ENCODE data around the gene SIX3.

SIX3 gene

DNA sequence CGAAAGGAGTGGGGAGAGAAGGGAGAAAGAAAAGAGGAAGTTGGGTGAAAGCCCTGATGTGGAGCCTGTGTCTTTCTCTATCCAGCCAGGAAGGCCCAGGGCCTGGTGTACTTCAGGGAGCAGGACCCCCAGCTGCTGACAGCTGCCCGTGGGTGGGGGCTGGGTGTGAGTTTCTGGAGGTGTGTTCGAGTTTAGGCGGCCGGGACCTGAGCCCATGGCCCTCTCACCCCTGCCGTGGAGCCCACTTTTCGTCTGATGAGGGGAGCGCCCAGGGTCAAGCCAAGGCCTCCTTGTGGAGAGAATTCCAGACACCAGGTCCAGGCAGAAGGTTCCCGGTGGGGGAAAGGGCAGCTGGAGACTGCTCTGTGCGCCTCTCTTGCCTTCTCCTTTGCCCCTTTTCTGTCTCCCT, 2.2 kb downstream of the SIX3 start:
- TF ChIP-seq POLR2A (IDR thresholded peaks at IDR 0.05; ENCODE audit: low read depth, low read length): no peak
- DNase-seq (ENCODE audit: insufficient read length, low spot score): no peak
- no peak for FAIRE-seq

DNA sequence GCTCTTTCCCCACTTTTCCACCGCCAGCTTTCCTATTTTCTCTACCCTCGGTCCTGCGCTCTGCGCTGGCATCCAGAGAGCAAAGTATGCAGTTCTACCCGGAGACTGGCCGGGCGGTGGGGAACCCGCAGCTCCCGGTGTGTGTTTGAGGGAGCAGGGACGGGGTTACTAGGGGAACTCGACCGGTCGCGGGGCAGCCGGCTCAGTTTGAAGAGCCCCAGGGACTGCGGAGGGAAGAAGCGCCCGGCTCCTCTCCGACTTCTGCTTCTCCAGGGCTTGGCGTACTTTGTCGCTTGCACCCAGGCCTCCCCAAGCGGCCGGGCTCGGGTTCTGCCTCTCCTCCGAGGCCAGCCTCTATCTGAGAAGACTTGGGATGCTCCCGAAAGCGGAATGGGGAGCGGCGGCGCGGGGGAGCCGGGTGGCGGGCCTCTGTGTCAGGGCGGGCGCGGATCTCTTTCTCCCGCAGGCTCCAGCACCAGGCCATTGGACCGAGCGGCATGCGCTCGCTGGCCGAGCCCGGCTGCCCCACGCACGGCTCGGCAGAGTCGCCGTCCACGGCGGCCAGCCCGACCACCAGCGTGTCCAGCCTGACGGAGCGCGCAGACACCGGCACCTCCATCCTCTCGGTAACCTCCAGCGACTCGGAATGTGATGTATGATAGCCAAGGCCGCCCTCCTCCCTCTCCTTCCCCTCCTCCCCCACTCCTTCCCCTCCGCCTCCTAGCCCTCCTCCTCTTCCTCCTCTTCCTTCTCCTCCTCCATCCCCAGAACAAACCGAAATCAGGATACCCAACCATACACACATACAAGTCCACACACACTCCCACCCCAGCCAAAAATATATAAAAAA, 2.8 kb downstream of the SIX3 start:
- DNase-seq (ENCODE audit: insufficient read length, low spot score) (no peak), FAIRE-seq (no peak)
- no peak for TF ChIP-seq POLR2A (IDR thresholded peaks at IDR 0.05; ENCODE audit: low read depth, low read length)

DNA sequence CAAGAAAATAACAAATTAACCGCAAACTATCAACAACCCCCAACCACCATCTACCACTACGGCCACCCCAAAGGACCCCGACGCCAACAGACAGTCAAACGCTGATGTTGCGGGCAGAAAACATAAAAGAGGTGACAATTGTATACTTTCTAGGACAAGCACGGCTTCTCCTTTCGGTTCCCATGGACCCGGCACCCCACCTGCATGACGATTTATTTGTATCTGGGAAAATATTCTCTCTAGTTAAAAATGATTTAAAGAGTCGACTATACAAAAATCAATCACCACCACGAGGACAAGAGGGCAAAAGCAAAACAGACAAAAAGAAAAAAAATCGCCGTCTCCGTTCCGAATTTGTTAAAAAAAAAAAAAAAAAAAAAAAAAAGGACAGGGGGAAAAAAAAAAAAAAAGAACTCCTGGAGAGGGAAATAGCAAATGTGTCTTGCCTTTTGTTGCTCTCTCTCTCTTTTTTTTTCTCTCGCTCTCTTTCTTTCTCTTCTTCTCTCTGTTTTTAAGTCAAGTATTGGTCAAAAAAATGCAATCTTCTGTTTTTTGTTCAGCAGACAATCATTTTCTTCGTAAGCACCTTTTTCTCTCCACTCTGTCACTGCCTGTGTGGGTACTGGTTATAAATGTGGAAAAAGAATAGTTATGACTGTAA, 3.6 kb downstream of the SIX3 start:
- no peak for DNase-seq (ENCODE audit: insufficient read length, low spot score)
- TF ChIP-seq POLR2A (IDR thresholded peaks at IDR 0.05; ENCODE audit: low read depth, low read length): no peak
- no peak for FAIRE-seq

DNA sequence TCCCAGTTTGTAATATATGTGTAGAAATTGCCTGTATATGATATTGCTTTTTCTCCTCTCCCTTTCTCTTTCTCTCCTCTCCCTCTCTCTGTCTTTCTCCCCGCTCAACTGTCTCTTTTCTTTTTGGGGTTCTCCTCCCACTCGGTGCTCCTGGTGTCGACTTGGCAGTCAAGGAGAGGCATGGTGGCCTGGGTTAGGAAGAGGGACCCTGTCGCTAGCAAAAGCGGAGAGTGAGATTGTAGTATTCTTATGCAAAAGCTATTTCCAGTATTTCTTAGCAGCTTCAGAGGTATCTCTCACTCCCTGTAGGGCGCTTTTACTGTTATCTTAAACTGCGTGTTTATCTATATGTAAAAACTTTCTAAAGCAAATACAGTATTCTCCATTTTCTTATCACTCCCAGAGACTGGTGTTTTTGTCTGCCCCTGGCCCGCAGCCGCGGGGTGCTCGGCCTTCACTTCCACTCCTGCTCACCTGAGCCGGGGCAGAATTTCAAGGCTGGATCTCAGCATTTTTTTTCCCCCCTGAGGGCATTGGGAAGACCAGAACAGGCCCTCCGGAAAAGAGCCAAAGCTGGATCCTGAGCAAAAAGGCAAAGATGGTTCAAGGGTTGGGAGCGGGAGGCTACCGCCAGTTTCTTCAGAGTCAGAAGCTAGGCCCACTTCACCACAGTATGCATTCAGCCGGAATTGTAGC, 4.3 kb downstream of the SIX3 start:
- FAIRE-seq (no peak), DNase-seq (ENCODE audit: insufficient read length, low spot score) (no peak)
- TF ChIP-seq POLR2A (IDR thresholded peaks at IDR 0.05; ENCODE audit: low read depth, low read length): no peak

DNA sequence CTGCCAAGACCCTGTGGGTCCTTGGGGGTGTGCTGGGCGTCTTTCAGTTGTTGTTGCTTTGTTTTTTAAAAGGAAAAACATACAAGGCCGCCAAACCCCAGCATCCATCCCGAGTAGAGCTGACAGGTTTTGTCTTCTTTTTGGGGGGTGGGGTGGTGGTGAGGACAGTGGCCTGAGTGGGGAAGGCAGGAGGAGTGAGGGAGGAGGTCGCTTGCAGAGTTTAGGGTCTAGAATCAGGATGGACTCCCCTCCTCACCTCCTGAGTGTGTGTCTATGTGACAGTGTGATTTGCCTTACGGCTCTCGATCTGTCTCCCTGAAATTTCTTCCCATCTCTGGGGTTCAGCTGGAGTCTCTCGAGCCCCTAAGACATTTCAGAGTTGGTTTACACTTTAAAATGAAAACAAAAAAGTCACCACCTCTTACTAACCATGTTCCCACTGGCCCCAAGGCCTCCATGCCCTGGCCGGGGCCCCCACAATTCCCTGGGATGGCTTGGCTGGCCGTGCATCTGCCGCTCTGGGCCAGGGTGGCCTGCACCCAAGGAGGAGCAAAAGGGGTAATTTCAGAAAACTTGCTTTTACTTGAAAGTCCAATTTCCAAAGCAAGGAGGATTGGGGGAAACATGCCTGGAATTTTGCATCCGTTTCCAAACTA, 5.0 kb downstream of the SIX3 start:
- DNase-seq (ENCODE audit: insufficient read length, low spot score) (no peak), FAIRE-seq (no peak)
- no peak for TF ChIP-seq POLR2A (IDR thresholded peaks at IDR 0.05; ENCODE audit: low read depth, low read length)

DNA sequence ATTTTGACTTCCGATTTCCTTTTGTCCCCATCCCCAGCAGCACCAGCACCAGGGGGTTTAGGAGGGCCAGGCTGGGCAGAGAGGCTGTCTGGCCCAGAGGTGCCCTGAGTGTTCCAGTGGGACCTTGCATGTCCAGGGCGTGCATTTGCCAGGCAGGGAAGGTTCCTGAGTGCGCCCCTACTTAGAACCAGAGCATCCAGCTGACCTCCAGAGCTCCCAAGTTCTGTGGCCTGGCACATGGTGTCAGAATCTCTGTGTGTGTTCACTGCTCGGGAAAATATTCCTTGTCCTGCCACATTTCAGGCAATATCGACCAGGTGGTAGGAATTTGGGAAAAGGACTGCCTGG, 5.5 kb downstream of the SIX3 start:
- no peak for TF ChIP-seq POLR2A (IDR thresholded peaks at IDR 0.05; ENCODE audit: low read depth, low read length)
- FAIRE-seq (no peak), DNase-seq (ENCODE audit: insufficient read length, low spot score) (no peak)

DNA sequence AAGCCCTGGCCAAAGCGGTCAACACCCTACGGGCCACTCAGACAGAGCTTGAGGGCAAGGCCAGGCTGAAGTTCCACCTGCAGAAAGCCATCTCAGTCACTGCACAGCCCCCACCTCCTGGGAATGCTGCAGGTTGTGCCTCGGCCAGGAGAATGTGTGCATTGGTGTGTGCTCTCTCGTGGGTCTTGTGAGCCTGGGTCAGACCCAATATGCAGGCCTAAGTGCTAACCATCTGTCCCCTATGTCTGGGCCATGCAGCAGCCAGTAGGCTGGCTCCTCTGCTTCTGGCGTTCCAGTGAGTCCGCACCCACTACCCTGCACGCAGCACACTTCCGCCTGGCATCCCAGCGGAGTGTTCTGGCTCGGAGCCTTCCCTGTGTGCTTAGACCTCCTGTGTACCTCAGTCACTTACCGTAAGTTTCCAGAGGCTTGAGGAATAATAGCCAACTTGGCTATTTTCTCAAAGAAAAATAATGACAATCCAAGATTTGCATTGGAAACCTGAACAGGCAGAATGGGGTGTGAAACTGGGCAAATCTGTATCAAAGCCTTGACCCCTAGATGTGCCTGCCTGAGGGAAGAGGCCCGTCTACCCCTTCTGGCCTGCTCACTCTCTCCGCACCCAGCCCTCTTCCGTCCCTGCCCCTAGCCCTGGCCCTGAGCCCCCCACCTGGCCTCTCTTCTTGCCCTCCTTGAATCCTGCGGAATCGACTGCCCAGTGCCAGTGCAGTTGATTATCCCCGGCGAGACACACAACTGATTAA, 7.2 kb downstream of the SIX3 start:
- DNase-seq (ENCODE audit: insufficient read length, low spot score): no peak
- no peak for TF ChIP-seq POLR2A (IDR thresholded peaks at IDR 0.05; ENCODE audit: low read depth, low read length)
- no peak for FAIRE-seq

DNA sequence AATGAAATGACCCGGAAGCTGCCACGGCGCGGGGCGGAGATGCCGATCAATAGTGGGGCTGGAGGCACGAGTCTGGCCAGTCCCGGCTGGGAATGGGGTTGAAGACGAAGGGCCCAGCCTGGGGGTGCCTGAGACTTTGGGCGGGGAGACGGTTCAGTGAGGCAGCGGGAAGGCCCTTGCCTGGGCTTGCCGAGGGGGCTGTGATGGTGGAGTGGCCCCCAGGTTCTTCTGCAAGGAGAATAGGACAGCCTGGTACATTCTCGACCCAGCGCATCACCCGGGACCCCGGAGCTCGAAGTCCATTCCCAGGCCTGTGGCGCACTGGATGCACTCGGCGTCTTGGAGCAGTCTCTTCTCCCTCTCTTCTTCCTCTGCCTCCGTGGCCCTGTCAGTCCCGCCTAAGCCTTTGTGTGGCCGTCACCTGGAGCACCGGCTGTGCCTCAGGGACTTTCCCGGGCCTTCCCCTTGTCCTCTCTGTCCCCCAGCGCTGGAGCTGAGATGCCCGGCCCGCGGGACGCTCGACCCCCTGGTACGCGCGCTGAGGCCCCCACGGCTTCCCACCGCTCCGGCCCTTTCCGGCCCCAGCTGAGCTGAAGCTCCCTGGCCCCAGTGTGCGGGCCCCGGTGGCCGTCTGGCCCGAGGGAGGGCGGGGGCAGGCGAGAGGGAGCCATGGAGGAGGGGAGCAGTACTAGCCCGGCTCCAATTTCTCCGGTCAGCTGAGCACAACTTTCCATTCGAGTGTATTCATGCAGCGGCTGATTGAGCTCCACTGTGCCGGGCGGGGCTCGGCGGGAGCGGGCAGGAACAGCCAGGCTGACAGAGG, 8.0 kb downstream of the SIX3 start:
- no peak for DNase-seq (ENCODE audit: insufficient read length, low spot score)
- no peak for FAIRE-seq

DNA sequence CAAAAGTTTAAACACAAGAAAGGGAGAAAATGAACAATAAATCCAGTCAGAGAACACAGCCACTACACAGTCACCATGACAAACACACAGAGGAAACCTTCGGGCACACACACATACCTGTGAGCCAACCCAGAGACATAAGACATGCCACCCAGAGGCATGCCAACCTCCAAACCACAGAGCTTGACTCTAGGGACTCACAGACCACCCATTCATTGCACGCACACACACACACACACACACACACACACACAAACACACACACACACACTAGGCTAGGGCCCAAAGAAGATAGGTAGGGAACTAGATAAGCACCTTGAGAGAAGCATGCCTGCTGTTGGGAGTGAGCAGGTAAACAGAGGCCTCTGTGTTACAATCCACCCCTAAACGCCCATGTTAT, 9.1 kb downstream of the SIX3 start:
- no peak for FAIRE-seq
- no peak for TF ChIP-seq POLR2A (IDR thresholded peaks at IDR 0.05; ENCODE audit: low read depth, low read length)
- DNase-seq (ENCODE audit: insufficient read length, low spot score): no peak

More for the DNA sequence above, 8.0 kb downstream of the SIX3 start:
- TF ChIP-seq POLR2A (IDR thresholded peaks at IDR 0.05; ENCODE audit: low read depth, low read length): no peak

DNA sequence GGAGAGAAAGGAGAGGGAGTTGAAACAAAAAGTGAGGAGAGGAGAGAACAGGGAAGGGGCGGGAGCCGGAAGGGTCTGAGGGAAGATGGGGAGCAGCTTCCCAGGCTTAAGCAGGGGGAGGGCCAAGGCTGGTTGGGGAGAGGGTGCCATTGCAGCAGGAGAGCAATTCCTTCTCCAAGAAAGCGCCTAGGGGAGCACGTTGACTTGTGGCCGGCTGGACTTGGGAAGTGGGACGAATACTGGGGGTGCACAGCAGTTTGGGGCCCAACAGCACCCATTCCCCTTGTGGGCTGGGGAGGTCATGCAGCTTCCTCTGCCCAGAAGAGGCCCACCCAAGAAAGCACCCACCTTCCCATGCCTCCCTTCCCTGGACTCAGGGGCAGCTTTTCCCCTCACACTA, 9.6 kb downstream of the SIX3 start:
- TF ChIP-seq POLR2A (IDR thresholded peaks at IDR 0.05; ENCODE audit: low read depth, low read length): no peak
- no peak for DNase-seq (ENCODE audit: insufficient read length, low spot score)
- no peak for FAIRE-seq

DNA sequence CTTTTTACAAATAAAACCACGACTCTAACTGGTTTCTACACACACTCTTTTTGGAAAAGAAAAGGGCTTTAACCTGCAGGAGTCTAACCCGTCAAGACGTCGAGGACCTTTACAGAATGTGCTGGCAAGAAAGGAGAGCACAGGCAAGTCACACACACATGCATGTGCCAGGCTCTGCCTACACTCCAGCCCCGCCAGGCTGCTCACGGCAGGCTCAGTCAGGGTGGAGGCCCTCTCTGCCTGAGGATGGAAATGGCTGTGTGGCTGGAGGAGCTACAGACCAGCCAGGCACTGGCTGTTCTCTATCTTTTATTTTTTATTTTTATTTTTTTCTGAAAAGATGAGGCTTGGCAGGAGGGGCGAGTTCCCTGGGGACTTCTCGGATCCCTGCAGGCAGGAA, 10.2 kb downstream of the SIX3 start:
- no peak for TF ChIP-seq POLR2A (IDR thresholded peaks at IDR 0.05; ENCODE audit: low read depth, low read length)
- no peak for DNase-seq (ENCODE audit: insufficient read length, low spot score)
- FAIRE-seq: no peak

DNA sequence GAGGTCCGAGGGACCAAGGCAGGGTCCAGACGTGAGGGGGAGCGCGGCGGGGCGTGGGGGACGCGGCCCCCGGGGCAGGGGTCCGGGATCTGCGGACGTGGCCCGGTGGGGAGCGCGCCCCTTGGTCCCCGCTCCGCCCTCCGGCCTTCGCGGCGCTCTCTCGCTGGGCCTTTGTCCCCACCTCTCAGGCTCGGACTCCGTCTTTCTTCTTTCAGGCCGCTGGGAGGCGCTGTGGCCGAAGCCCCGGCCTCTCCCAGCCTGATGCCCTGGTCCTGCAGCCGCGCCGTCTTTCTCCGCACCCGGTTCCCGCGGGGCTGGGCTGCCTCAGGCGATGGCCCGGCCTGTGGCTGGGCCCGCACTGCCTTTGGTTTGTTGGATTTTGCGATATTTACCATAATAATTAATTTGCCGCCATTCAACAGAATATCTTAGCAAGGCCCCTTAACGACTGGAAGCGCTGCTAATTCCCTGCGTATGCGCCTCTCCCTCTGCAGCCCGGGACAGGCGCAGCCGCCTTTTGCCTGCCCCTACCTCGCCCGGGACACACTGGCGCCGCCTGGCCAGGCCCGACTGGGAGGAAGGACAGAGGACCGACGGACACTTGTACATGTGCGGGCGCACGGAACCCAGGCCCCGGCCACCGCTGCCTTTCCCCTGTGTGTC, 10.8 kb downstream of the SIX3 start:
- FAIRE-seq (no peak), DNase-seq (ENCODE audit: insufficient read length, low spot score) (no peak)
- no peak for TF ChIP-seq POLR2A (IDR thresholded peaks at IDR 0.05; ENCODE audit: low read depth, low read length)

Data from H54 (cell line).